ENCODE data around the gene PRKCB.

DNA sequence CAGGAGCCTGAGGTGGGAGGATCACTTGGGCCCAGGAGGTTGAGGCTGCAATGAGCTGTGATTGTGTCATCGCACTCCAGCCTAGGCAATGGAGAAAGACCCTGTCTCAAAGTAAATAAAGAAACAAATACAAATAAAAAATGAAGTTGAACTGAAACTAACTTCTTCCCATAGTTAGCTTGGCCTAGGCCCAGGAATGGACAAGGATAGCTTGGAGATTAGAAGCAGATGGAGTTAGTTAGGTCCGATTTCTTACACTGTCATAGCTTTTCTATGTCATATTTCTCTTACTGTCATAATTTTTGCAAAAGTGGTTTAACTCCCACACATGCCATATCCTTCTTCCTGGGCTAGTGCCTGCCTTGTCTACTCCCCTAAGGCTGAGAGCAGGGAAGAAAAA, 265.6 kb downstream of the PRKCB start:
- TF ChIP-seq, protein P1, sequence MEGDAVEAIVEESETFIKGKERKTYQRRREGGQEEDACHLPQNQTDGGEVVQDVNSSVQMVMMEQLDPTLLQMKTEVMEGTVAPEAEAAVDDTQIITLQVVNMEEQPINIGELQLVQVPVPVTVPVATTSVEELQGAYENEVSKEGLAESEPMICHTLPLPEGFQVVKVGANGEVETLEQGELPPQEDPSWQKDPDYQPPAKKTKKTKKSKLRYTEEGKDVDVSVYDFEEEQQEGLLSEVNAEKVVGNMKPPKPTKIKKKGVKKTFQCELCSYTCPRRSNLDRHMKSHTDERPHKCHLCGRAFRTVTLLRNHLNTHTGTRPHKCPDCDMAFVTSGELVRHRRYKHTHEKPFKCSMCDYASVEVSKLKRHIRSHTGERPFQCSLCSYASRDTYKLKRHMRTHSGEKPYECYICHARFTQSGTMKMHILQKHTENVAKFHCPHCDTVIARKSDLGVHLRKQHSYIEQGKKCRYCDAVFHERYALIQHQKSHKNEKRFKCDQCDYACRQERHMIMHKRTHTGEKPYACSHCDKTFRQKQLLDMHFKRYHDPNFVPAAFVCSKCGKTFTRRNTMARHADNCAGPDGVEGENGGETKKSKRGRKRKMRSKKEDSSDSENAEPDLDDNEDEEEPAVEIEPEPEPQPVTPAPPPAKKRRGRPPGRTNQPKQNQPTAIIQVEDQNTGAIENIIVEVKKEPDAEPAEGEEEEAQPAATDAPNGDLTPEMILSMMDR (conservative IDR thresholded peaks at IDR 0.05 in 1 of 2, IDR thresholded peaks at IDR 0.05 in 1 of 2; ENCODE audit: extremely low read depth in 1 of 2, insufficient read depth in 1 of 2, low read depth in 1 of 2, low read length in 2 of 2) = no peak
- no peak for TF ChIP-seq EZH2 (IDR thresholded peaks at IDR 0.05; ENCODE audit: borderline replicate concordance, low read length)
